A204.1 (cell line): ENCODE data around the gene FNIP1.
"Not testable (repeated sequence)": the region's sequence is repeated elsewhere in the genome, so short reads cannot be mapped to it uniquely, and the experiment has no call there.

Experiments
- FAIRE-seq: peaks from 2 replicates; lab custom pipeline; 2012; peaks lifted over from hg19 to GRCh38; lab: Jason Lieb, UNC

FNIP1 gene

DNA sequence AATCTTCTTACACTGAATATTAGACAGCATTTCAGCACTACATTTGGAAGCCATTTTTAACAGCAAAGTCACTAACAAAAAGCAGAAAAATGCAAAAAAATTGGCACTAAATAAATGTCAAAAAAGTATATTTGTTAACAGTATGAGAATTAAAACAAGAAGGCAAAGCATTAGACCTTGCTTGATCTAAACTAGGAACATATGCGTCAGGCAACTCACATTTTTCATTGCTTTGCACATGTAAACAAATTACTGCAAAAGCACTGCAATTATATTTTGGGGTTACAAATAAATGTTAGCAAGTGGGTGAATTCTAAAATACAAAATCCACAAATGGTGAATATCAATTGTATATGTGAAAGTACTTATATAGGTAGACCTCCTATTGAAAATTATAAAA lies 112.8 kb downstream of the FNIP1 start:
- no peak for FAIRE-seq

DNA sequence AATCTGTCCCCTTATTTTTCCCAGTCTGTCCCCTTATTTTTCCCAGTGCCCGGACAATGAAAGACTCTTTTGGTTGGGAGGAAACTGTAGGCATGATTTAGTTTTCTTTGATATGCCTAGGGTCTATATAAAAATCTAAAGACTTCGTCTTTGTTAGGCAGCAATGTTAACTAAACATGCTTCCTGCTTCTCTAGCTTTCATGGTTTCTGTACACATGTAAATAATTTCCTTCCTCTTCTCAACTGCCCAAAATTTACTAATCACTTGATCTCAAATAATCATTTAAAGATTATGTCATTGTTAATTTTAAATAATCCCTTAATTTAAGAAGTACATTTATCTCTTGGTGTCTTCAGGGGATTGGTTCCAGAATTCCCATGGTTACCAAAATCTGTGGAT lies 114.0 kb downstream of the FNIP1 start:
- FAIRE-seq, result no peak

DNA sequence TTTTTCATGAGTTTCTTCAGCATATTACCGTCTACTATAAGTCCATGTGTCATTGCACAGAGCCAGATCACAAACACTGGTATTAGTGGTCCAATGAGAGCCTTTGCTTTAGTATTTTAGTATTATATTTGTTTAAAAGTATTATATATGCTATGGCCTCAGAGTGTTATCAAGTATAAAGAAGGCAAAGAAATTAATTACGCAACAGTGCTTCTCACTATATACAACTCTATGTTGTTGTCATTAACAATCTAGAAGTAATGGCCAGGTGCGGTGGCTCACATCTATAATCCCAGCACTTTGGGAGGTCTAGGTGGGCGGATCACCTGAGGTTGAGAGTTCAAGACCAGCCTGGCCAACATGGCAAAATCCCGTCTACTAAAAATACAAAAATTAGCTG lies 114.6 kb downstream of the FNIP1 start:
- no peak for FAIRE-seq

DNA sequence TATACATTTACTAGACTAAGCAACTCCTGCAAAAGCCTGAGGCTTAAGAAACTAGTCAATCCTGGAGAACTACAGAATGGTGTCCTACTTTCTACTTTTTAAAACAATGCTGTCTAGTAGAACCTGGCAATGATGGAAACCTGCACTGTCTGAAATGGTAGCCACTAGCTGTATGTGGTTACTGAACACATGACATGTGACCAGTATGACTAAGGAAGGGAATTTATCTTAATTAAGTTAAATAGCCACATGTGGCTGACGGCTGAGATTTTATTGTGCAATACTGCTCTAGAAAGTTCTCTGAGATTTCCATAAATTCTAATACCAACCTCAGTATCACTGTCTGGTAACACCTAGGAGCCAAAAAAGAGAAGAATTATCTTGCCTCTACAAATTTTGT lies 116.9 kb downstream of the FNIP1 start:
- FAIRE-seq, result no peak

DNA sequence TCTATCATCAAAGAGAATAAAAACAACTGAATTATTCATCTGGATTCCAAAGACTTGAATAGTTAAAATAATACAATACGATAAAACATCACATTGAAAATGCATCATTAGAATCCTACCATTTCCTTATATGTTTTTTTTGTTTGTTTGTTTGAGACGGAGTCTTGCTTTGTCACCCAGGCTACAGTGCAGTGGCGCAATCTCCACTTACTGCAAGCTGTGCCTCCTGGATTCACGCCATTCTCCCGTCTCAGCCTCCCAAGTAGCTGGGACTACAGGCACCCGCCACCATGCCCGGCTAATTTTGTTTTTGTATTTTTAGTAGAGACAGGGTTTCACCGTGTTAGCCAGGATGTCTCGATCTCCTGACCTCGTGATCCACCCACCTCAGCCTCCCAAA lies 118.5 kb downstream of the FNIP1 start:
- not testable (repeated sequence) for FAIRE-seq

DNA sequence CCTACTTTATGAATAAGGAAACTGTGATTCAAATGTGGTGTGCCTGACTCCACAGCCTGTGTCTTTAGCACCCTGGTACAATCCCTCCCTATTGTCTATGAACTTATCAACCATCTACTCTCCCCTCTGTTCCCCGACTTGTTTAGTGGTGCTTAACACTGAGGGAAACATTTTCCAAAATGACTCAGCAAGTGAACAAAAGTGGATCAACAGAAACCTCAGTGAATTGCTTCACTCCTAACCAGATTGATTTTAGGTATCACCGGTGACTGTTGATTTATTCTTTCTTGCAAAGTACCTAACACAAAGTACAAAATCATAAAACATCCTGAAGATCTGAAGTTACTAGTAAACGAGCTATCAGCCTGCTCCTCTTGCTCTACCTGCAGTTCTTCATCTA lies 119.7 kb downstream of the FNIP1 start:
- no peak for FAIRE-seq

DNA sequence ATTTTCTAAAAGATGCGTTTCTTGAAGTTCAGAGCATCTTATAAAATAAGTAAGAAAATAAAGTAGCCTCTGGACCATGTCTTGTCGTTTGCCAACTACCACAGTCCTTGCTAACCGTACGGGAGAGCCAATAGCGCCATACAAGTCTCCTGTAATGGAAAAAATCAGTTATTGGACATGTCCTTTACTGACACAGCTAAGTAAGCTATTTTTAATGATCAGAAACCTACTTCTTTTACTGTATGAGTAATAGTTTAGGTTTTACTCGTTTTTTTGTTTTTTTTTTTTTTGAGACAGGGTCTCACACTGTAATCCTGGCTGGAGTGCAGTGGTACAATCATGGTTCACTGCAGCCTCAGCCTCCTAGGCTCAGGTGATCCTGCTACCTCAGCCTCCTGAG lies 124.0 kb downstream of the FNIP1 start:
- FAIRE-seq, result no peak

DNA sequence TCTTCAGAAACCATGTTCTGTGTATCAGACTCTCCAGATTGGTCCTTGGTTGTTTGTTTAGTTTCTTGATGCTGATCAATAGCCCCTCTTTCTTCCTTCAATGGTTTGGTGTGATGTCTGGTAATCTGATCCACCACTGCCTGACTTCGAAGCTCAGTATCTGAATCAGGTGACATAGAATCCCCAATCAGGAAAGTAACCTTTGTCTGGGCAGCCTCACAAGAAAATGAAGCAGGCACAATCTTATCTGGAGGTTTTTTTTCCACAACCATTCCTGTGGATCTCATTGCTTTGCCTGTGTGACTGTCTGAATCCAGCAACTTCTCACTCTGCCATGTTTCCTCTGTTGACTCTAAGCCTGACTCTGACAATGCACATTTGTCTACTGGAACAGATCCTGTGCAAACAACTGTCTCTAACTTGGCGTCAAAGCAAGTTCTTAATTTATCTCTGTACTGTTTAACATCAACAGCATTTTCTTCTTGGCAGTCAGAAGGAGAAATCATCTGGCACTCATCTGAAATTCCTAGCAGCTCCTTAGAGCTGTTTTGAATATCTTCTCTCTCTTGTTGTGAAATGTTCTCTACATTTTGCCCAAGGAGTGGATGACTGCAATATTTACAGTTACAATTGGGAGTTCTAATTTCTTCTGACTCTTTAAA lies 124.7 kb downstream of the FNIP1 start:
- FAIRE-seq, result no peak

DNA sequence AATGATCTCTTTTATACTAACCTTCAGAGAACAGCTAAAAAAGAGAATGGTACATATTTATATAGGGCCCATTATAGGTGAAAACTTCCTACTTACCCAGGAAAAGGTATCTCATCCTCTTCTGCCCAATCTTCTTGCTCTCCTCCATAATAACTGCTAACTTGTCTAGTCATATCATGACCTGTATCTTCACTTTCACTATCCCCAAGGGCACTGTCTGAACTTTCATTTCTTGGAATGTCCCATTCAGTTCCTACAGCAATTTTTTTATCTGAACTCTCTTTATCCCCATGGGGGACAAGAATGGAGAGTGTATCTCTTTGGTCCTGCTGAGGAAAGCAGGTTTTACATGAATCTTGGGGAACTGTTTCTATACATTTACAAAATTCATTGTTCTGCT lies 125.4 kb downstream of the FNIP1 start:
- FAIRE-seq, result no peak

DNA sequence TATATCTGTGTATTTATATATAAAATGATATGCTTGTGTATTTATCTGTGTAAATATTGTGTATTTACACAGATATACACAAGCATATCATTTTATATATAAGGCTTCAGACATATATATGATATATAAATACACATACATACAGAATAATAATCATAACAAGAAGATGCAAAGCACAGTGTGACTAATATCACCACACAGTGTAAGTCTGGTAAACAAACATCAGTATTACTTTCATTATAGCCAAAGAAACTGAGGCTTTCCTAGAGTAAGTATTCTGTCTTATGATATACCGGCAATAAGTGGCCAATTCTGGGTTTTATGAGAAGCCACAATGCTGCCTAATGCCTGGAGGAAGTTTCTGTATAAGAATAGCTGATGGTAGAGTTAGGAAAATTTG lies 131.9 kb downstream of the FNIP1 start:
- FAIRE-seq, result no peak

DNA sequence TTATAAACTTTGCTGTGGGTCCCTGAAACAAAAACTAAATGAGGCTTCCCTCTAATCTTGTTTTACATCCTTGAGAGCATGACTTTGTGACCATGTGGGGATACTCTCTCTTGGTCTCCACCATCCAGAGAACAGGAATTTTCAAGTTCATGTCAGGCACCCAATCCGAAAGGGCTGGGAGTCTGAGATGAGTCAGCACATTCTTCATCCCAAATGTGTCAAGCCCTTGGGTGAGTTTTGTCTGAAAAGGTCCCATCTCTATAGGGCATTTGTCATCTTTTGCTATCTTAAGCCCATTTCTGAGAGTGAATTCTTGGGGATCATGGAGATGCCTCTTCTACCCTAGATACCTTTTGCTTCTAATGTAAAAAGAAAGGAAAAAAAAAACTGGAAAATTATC lies 134.9 kb downstream of the FNIP1 start:
- no peak for FAIRE-seq

DNA sequence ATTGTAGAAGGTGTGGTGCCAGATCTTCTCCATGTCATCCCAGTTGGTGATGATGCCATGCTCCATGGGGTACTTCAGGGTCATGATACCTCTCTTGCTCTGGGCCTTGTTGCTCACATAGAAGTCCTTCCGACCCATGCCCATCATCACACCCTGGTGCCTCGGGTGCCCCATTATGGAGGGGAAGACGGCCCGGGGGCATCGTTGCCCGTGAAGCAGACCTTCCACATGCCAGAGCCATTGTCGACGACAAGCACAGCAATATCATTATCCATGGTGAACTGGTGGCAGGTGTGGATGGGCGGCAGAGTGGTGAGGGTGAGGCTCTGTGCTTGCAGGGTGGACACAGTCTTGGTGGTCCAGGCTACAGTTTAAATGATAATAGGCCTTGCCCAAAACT lies 137.0 kb downstream of the FNIP1 start:
- no peak for FAIRE-seq

DNA sequence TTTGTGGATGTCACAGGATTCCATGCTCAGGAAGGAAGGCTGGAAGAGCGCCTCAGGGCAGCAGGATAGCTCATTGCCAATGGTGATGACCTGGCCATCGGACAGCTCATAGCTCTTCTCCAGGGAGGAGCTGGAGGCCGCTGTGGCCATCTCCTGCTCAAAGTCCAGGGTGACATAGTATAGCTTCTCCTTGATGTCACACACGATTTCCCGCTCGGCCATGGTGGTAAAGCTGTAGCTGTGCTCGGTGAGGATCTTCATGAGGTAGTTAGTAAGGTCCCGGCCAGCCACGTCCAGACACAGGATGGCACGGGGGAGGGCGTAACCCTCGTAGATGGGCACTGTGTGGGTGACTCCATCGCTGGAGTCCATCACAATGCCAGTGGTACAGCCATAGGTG lies 137.5 kb downstream of the FNIP1 start:
- FAIRE-seq, result no peak

DNA sequence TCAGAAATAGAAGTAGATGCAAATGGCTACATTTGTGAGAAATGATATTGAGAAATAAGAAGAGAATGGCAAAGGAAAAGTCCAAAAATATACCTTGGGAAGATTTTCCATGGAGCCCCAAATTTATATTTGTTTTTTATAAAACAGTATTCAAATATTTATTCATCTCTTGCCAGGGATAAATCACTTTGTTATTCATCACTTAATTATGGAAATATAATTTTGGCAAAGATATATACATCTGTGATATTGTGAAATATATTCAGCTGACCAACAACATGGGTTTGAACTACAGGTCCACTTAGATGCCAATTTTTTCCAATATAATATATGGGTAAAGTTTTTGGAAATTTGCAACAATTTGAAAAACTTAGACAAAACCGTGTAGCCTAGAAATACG lies 142.0 kb downstream of the FNIP1 start:
- FAIRE-seq, result no peak

DNA sequence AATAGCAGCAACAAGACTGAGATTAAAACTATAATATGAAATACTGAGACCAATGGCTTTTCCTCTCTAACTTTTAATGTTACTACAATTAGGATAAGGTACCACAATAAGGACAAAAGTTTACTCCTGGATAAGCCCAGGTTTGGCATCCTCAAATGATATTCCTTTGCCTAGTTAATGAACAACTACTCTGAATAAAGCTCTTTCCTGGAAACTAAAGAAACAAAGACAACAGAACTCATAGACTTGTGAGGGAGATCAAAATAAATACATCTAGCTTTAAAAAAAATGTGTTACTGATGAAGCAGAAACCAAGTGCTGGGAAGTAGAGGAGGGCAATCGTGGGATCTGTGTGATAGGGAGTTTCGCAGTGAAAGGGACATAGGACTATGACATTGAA lies 142.5 kb downstream of the FNIP1 start:
- no peak for FAIRE-seq

DNA sequence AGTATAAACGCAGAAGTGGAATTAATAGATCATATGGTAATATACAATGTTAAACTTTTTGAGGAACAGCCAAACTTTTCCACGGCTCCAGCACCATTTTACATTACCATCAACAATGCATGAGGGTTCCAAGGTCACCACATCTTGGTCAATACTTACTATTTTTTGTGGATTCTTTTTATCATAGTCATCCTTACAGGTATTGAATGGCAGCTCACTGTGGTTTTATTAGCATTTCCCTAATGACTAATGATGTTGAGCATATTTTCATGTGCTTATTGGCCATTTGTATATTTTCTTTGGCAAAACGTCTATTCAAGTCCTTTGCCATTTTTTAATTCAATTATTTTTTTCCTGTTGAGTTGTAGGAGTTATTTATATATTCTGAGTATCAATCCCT lies 147.7 kb downstream of the FNIP1 start:
- no peak for FAIRE-seq

DNA sequence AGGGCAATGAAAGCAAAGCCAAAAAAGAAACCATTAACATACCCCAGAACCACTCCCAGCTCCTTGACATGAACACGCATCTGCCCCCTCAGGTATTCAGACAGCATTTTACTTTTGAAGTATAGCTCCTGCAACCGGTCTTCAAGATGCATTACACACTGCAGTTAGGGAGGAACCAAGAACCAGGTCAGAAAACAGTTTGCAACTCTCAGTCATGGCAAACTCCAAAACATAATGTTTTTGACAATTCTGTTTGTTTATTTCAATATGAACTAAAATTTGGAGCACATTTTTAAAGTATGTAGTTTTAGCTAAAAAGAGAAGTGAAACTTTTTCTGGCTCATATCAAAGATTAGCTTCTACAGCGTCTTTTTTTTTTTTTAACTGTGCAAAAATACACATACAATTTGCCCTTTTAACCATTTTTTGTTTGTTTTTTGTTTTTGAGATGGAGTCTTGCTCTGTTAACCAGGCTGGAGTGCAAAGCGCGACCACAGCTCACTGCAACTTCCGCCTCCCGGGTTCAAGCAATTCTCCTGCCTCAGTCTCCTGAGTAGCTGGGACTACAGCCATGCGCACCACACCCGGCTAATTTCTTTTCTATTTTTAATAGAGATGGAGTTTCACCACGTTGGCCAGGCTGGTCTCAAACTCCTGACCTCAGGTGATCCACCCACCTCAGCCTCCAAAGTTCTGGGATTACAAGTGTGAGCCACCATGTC lies 149.6 kb downstream of the FNIP1 start:
- no peak for FAIRE-seq

DNA sequence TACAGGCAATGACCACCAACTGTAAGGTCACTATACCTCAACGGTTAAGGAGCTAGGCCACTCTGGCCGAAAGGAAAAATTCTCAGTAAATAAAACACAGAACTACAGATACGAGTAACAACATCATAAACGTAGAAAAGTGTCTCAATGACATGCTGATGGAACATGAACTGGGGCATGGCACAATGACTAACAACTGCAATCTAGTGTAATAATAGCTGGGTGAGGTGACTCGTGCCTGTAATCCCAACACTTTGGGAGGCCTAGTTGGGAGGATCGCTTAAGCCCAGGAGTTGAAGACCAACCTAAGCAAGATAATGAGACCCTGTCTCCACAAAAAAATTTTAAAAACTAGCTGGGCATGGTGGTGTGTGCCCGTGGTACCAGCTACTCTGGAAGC lies 152.0 kb downstream of the FNIP1 start:
- no peak for FAIRE-seq

DNA sequence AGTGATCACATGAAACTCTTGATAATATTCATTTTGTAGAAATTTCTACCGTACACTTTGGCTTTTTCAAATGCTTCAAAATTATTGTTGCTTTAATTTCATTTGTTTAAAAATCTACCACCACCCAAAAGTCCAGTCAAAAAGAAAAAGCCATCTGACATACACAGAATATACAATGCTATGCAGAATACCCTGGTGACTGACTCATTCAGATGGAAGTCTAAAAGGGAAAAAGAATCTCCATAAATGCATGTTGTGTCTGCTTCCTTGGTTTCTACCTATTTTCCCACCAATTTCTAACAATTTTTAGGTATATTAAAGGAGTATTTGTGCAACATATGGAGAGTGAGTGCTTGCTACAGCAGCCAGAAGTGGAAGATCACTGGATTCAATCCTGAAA lies 152.4 kb downstream of the FNIP1 start:
- FAIRE-seq, result no peak

DNA sequence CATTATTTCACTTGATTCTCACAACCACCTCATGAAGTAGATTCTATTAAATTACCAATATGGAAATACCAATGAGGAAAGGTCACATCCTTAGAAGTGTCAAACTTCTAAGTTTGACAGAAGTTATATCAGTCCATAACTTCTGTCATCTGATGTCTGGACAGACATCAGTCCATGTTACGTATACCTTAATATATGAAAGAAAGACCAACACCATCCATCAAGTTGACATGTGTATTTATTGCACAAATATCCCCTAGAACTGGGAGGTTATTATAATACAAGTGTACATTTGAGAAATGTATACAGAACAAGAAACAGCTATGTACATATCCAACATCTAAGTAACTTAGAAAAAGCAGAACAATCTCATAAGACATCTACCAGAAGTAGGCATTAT lies 155.3 kb downstream of the FNIP1 start:
- no peak for FAIRE-seq

DNA sequence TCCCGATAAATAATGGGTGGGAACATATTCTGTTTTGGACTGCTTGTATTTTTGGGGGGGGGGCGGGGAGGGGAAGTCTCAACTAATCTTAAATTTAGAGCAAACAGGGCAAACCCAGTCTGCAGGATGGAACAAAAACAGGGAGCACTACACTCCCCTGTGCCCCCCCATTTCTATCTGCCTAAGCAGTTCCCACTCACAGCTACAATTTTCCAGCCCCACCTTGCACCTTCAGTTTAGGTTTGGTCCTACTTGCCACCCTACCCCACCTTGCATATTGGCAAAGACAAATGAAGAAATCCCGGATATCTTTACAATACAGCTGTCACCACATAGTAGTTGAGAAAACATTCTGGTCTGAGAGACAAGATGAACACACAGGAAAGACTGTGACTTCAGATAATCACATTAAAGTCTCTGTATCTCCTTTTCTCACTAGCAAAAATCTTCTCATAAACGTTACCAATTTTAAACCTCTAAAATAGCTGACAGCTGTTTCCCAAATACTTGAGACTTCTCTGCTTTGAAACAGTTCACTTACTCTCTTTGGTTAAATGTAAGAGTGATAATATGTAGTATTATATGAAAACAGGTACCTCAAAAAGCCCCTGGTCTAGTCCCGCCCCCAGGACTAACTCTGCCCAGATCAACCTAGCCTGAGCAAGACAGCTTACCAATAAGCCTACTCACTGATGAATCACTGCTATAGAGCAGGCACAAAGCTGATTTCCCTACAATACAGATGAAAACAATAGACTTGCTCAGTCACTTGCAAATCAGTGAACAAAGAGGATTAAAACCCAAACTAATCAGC lies 156.6 kb downstream of the FNIP1 start:
- FAIRE-seq, result no peak

DNA sequence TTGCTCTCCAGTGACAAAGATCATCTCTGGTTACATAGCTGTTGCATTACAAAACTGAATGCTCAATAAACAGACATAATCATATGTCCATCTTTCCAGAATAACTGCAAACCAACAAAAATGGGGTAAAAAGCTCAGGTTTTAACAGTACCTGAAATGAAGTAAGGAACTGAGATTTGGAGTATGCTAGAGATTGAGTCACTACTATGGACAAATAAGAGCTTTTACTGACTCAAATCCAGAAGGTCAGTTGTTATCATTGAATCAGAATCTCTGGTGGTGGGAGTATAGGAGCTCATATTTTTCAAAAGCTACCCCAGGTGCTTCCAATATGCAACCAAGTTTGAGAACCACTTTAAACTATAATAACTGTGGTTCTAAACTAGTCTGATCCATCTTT lies 157.7 kb downstream of the FNIP1 start:
- FAIRE-seq, result no peak

DNA sequence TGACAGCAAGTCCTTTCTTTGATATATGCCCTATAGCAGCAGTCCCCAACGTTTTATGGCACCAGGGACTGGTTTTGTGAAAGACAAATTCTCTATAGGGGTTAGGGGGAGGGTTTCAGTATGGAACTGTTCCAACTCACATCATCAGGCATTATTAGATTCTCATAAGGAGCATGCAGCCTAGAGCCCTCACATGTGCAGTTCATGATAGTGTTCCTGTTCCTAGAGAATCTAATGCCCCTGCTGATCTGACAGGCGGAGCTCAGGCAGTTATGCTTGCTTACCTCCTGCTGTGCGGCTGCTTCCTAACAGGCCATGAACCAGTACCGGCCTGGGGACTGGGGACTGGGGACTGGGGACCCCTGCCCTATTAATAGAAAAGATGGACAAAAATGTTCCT lies 159.1 kb downstream of the FNIP1 start:
- FAIRE-seq, result no peak
